Upper lobe of left lung (tissue), 6 donors: ENCODE results near the gene TMEM184A. TPM values are rescaled to one million over a fixed set of nuclear protein-coding genes. Genes with fewer than 3 reads are reported as not detected.
A peak's percentile ranks its signal among the peaks of the same experiment; 100 is the strongest.

ENCODE experiments used
- ATAC-seq, 2 donors: fragments of 200-7000 bp; cut with Tn5 transposase; one replicate each; pipeline ENCODE4 v1.9.1; 2022; ENCODE audit warnings: mild to moderate bottlenecking in 2 of 2, moderate library complexity in 2 of 2; ENCODE audit not compliant: low FRiP score in 2 of 2
- DNase-seq, 2 donors: peaks; one replicate each; pipeline ENCODE4 v3.0.0-alpha.2; 2019 to 2020
- H3K27ac ChIP-seq, 4 donors: fragments of 200-600 bp; sonication (generic); one replicate each; pipeline ENCODE4 v1.5.1; 2016 to 2019
- H3K27me3 ChIP-seq, 4 donors: fragments of 200-600 bp; sonication (generic); one replicate each; pipeline ENCODE4 v1.5.1; 2017 to 2019
- H3K36me3 ChIP-seq, 4 donors: fragments of 200-600 bp; sonication (generic); one replicate each; pipeline ENCODE4 v1.5.1; 2016 to 2019
- H3K4me1 ChIP-seq, 4 donors: fragments of 200-600 bp; sonication (generic); one replicate each; pipeline ENCODE4 v1.5.1; 2018 to 2019
- H3K4me3 ChIP-seq, 4 donors: fragments of 200-600 bp; sonication (generic); one replicate each; pipeline ENCODE4 v1.5.1; 2017 to 2019; ENCODE audit warnings: mild to moderate bottlenecking in 2 of 4, moderate library complexity in 1 of 4
- H3K9me3 ChIP-seq, 4 donors: fragments of 200-600 bp; sonication (generic); one replicate each; pipeline ENCODE4 v1.5.1; 2018 to 2019
- CTCF ChIP-seq, 6 experiments: fragments of 450-650 bp in 4 of 6; fragments of 200-600 bp in 2 of 6; sonication (generic) in 2 of 6; IDR thresholded peaks; one replicate each; pipeline ENCODE4 v1.5.1; 2016 to 2019; ENCODE audit warnings: antibody characterized with exemption in 6 of 6
- EP300 ChIP-seq, 4 donors: sonication (generic); formaldehyde crosslinking; IDR thresholded peaks; one replicate each; pipeline ENCODE4 v1.5.1; 2017; ENCODE audit warnings: antibody characterized with exemption in 4 of 4, control low read depth in 2 of 4
- POLR2A ChIP-seq, 4 donors: fragments of 450-650 bp; IDR thresholded peaks; one replicate each; pipeline ENCODE4 v1.5.1; 2016 to 2017; ENCODE audit warnings: antibody characterized with exemption in 4 of 4, mild to moderate bottlenecking in 2 of 4
- POLR2AphosphoS5 ChIP-seq, 2 donors: sonication (generic); formaldehyde crosslinking; IDR thresholded peaks; one replicate each; pipeline ENCODE4 v1.5.1; 2017; ENCODE audit warnings: antibody characterized with exemption in 2 of 2
- WGBS, 2 donors: methylation state at CpG; one replicate each; pipeline ENCODE4 v1.1.5; 2017 to 2018; 5-methylcytosine and 5-hydroxymethylcytosine counted together
- total RNA-seq, 6 donors: library from RNA; depleted of rRNA in 4 of 6; stranded (reverse); fragments of >200 nt in 4 of 6; gene quantifications; one replicate each; pipeline versions ENCODE4 v1.1.0 to v1.2.1, GENCODE V29; 2016 to 2021
- donor health status: DM: no; HTN: no; CAD: no; lungs with moderate emphysema.
- donor health status: DM: no; HTN: yes; CAD: no; lungs with severe emphysema.

The TMEM184A gene
- total RNA-seq, 6 donors from 2014 or later: 5.0 to 11.7 (median 10.4) TPM

DNA sequence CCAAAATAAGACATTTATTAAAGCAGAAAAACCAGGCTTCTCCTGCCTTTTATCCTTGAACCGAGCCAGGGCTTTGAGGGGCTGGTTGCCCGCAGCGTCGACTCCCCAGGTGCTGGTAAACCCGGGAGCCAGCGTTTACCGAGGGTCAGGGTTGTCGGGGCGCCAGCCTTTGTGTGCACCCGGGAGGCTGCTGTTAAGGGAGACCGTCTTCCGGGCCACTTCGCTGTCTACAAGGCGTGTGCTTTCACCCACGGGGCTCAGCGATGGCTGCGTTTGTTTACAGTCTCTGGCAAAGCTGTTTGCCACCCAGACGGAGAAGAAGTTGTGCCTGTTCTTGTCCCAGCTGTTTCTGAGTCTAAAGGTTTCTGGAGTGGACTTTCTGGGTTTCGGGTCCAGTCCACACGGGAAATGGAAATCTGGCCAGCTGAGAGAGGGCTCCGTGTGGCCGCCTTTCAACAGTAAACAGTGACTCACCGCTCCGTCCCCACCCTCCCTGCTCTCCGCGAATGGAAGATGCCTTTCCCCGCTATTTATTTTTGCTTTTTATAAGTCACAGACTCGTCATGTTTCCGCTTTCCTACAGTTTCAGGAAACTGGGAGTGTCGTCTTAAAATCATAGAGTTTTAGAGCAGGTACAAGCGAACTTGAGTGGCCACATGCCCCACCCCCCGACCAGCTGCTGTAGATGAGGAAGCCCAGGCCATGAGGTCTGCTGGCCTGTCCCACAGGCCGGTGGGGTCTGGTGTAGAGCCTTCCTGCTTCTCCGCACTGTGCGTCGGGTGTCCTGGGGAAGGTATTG is 23.4 kb downstream of the TMEM184A start:
- 2 to 3% methylated on average over 28 to 36 of the region's 36 CpGs for WGBS, 2 donors
- Histone ChIP-seq H3K9me3 (no peaks in the 10 kb centered on the region), H3K36me3 (peaks cover 0 to 16% (median 7%) of the 10 kb centered on the region in 4 donors), H3K27me3 (no peaks in the 10 kb centered on the region), H3K4me3 (peak overlapping the region; percentile 39 to 94 (median 84)), H3K4me1 (peaks cover 41 to 68% (median 51%) of the 10 kb centered on the region in 4 donors), H3K27ac (peak overlapping the region; percentile 92 to 99 (median 97))
- ATAC-seq (peak; percentile 74 to 81), DNase-seq (peak; percentile 81 to 96)
- TF ChIP-seq POLR2AphosphoS5 (IDR thresholded peaks at IDR 0.05): peak; percentile 88 to 91
- peak in 1 of 6 experiments; percentile 3 for TF ChIP-seq CTCF (IDR thresholded peaks at IDR 0.05)
- TF ChIP-seq POLR2A (IDR thresholded peaks at IDR 0.05): peak in 3 of 4 donors; percentile 70 to 84 (median 80)
- peak in 2 of 4 donors; percentile 86 to 88 for TF ChIP-seq EP300 (IDR thresholded peaks at IDR 0.05)

DNA sequence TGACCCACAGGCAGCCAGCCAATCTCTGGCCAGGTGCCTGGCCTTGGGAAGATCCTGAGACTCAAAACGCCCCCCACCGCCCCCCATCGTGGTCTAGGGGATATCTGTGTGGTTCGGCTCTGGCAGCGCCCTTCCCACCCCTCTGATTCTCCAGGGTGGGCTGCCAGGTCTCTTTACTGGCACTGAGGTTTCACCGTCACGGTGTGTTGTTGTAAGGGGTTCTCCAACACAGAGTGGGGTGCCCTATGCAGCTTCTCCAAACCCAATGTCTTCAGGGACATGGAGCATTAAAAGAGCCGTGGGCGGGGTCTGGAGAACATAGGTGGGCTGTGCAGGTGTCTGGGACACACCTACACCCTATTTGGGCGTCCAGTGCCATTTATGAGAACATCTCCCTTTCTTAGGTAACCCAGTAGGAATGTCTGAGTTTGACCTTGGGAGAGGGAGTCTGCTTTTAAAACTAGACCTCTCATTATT is 24.0 kb downstream of the TMEM184A start:
- Histone ChIP-seq H3K9me3 (no peaks in the 10 kb centered on the region), H3K4me3 (peak overlapping the region; percentile 76 to 94 (median 90)), H3K27ac (peak overlapping the region; percentile 92 to 99 (median 97)), H3K36me3 (peaks cover 0 to 16% (median 7%) of the 10 kb centered on the region in 4 donors), H3K27me3 (no peaks in the 10 kb centered on the region), H3K4me1 (peaks cover 41 to 64% (median 49%) of the 10 kb centered on the region in 4 donors)
- TF ChIP-seq EP300 (IDR thresholded peaks at IDR 0.05): no peak
- no peak for TF ChIP-seq CTCF (IDR thresholded peaks at IDR 0.05)
- no peak for TF ChIP-seq POLR2A (IDR thresholded peaks at IDR 0.05)
- no peak for TF ChIP-seq POLR2AphosphoS5 (IDR thresholded peaks at IDR 0.05)
- no peak for DNase-seq
- WGBS, 2 donors: 17 to 23% methylated on average over 9 of the region's 10 CpGs
- ATAC-seq: no peak

DNA sequence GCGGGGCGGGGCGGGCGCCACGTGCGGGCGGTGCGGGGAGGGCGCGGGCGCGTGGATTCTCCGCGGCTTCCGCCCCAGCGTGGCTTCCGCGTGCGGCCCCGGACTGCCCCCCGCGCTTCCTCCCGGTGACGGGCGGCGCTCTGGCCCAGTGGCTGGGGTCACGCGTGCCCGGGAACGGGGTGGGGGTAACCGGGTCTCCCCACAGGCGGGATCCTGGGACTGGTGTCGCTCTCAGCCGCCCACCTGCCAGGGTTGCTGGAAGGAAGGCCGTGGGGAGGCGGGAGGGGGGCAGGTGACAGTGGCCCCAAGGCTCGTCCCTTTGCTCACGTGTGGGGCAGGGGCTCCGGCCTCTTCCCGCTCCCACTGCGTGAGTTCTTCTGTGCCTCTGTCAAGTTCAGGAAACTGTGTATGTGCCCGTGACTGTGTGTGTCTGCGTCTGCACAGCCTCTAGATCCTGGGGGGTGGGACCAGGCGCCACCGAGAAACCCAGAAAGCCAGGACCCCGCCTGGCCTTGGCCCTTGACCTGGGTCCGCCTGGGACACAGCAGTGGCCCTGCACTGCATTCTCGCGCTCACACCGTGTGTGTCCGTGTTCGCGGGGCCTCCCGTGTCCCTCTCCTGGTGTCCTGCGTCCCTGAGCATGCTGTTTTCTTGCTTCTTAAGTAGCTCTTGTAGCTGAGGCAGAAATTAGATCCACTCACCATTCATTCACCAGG is 24.6 kb downstream of the TMEM184A start:
- H3K27ac ChIP-seq: peak overlapping the region; percentile 92 to 99 (median 97)
- peaks cover 0 to 16% (median 7%) of the 10 kb centered on the region in 4 donors for H3K36me3 ChIP-seq
- WGBS, 2 donors: 2 to 21% methylated on average over 6 to 27 of the region's 55 CpGs
- DNase-seq (peak; percentile 59 to 92), ATAC-seq (peak; percentile 1 to 16)
- peak overlapping the region; percentile 76 to 94 (median 90) for H3K4me3 ChIP-seq
- H3K4me1 ChIP-seq: peaks cover 36 to 58% (median 43%) of the 10 kb centered on the region in 4 donors
- TF ChIP-seq EP300 (IDR thresholded peaks at IDR 0.05): peak in 1 of 4 donors; percentile 57
- peak; percentile 49 to 62 for TF ChIP-seq POLR2AphosphoS5 (IDR thresholded peaks at IDR 0.05)
- TF ChIP-seq POLR2A (IDR thresholded peaks at IDR 0.05): peak in 3 of 4 donors; percentile 53 to 63 (median 56)
- TF ChIP-seq CTCF (IDR thresholded peaks at IDR 0.05): no peak
- no peaks in the 10 kb centered on the region for H3K27me3 ChIP-seq
- H3K9me3 ChIP-seq: no peaks in the 10 kb centered on the region

- DNase-seq: no peak
- no peak for TF ChIP-seq POLR2AphosphoS5 (IDR thresholded peaks at IDR 0.05)
- no peak for TF ChIP-seq POLR2A (IDR thresholded peaks at IDR 0.05)
- no peak for TF ChIP-seq CTCF (IDR thresholded peaks at IDR 0.05)
- Histone ChIP-seq H3K4me3 (peak overlapping the region; percentile 76 to 94 (median 90)), H3K9me3 (no peaks in the 10 kb centered on the region), H3K4me1 (peaks cover 30 to 53% (median 38%) of the 10 kb centered on the region in 4 donors), H3K27ac (peak overlapping the region; percentile 92 to 99 (median 97)), H3K36me3 (peaks cover 0 to 12% (median 5%) of the 10 kb centered on the region in 4 donors), H3K27me3 (no peaks in the 10 kb centered on the region)
- no CpG with 5 or more reads among the region's 45 CpGs for WGBS, 2 donors
- no peak for ATAC-seq
These were observed 25.1 kb downstream of the TMEM184A start for GRCh38 chr7:1530946-1531262.
